GM12891 (cell line): ENCODE data around the gene CYREN.

Experiments used
- POLR2A ChIP-seq: IDR thresholded peaks from 2 replicates; pipeline ENCODE4 v1.6.1; 2011; ENCODE audit warnings: low read depth, low read length, control low read depth
- SPI1 ChIP-seq: IDR thresholded peaks from 2 replicates; pipeline ENCODE4 v1.6.1; 2011; ENCODE audit warnings: low read depth, low read length, control low read depth

DNA sequence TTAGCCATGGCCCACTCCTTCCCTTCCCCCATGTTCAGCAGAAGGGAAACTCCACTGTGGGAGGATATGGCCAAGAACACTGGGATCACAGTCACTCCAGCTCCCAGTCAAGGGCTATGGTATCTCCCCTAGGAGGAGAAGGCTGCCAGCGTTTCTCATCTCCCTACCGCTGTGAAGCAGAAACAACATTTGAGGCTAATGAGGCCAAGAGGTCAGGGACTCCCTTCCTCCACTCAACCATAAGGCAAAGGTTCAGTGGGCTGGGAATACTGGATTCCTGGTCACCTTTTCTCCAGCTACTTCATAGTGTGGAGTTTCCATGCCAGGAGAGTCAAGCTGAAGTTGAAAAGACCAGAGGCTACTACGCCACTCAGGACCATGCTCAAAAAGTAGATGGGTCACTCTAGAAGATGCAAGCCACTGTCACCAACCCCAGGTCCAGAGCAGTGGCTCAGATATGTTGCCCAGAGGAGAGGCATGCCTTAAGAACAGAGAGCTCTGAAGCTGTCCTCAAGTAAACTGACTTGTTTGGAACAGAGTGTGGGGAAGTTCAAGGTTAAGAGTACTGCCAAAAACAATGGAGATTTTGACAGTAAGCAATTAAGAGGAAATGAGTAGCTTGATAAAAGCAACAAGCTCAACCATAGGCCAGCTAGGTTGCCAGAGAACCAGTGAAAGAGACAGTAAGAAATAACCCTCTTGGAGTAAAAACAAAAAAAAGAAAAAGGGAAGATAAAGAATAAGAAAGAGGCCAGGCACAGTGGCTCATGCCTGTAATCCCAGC, 26.4 kb downstream of the CYREN start:
- TF ChIP-seq POLR2A (no peak), SPI1 (no peak)
